GM18505 (cell line): ENCODE results near the gene PLAU.

Experiments
- ATAC-seq: cut with Tn5 transposase; IDR thresholded peaks from one replicate; pipeline ENCODE4 v1.9.1; 2021; ENCODE audit not compliant: unreplicated experiment
- POLR2A ChIP-seq: IDR thresholded peaks from 4 replicates; pipeline ENCODE4 v1.6.1; 2011; ENCODE audit warnings: borderline replicate concordance; ENCODE audit not compliant: insufficient read depth, insufficient read length; ENCODE audit errors: extremely low read depth

Gene PLAU

DNA sequence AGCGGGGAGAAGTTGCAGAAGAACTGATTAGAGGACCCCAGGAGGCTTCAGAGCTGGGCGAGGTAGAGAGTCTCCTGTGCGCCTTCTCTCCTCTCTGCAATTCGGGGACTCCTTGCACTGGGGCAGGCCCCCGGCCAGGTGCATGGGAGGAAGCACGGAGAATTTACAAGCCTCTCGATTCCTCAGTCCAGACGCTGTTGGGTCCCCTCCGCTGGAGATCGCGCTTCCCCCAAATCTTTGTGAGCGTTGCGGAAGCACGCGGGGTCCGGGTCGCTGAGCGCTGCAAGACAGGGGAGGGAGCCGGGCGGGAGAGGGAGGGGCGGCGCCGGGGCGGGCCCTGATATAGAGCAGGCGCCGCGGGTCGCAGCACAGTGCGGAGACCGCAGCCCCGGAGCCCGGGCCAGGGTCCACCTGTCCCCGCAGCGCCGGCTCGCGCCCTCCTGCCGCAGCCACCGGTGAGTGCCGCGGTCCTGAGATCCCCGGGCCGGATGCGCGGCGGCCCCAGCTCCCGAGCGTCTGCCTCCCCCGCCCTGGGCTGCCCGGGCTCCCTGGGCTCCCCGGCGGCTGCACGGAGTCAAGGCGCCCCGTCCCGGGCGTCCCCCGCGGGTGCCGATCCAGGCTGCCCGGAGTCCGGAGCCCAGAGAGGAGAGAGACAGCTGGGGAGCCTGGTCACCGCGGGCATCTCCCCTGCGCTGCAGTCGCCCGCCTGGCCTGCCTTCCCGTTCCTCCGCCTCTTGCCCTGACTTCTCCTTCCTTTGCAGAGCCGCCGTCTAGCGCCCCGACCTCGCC, at the start of gene PLAU:
TSS of gene PLAU (plus strand) at position 369 of the 789 bp plus-strand sequence. CDS start 424 bp downstream, outside the sequence.
- ATAC-seq, result peak; percentile 40

DNA sequence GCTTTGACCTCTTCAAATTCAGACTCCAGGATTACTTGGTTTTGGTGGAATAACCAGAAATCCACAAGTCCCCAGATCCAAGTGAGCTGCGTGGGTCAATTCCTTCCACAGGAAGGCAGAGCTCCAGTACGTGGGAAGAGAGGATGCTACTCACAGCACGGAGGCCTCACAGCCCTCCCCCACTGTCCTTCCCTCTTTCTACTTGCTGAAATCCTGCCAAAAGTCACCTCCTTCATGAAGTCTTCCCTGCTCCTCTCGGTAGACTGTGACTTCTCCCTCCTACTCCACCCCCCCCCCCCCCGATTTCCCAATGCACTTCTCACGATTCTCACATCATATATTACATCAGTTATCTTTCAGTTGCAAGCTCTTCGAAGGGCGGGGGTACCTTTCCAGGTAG, 48.9 kb upstream of the PLAU start:
- no peak for TF ChIP-seq POLR2A
- no peak for ATAC-seq

More for the DNA sequence above, at the start of gene PLAU:
- no peak for TF ChIP-seq POLR2A

DNA sequence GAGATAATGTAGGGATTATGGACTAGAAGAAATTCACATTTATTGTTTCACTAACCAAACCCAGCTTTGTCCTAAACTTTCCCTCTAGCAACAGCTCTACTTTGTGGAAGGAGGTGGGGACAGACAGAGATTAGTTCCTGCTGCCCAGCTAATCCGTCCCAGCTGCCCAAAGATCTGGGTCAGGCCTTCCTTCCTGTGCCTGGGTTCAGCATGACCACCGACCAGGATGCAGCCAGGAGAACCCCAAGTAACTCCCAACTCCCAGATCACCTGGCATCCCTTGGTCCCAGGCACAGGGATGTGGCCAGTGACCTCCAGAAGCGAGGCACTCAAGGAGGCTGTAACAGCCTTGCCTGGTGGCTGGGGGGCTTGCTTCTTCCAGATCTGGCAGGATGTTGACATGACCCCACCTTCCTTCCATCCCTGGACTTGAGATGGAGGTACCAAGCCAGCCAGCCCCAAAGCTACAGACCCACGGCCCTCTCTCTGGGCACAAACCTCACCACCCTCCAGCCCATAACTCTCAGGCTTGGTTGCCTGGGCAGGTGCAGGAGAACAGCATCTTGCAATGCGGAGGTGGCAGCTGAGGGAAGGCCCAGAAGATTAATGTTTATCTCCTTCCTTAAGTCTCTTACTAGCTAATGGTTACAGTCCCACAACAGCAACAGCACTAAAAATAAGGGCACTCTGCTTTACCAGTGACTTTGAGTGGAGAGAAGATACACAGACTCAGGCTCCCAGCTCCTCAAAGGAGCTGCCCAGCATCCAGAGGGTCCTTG, 47.7 kb upstream of the PLAU start:
- ATAC-seq, result no peak

DNA sequence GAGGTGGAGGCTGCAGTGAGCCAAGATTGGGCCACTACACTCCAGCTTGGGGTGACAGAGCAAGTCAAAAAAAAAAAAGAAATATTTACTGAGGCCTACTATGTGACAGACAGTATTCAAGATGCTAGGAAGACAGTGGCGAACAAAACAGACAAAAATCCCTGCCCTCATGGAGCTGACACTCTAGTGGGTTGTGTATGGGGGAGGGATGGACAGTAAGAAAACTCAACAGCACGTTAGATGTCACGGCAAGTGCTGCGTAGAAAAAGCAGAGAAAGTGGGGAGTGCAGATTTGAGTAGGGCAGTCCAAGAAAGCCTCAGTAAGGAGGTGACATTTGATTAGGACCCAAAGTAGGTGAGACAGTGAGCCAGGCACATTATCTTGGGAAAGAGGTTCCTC, 46.7 kb upstream of the PLAU start:
- no peak for ATAC-seq
- TF ChIP-seq POLR2A, result no peak

More for the DNA sequence above, 47.7 kb upstream of the PLAU start:
- no peak for TF ChIP-seq POLR2A

DNA sequence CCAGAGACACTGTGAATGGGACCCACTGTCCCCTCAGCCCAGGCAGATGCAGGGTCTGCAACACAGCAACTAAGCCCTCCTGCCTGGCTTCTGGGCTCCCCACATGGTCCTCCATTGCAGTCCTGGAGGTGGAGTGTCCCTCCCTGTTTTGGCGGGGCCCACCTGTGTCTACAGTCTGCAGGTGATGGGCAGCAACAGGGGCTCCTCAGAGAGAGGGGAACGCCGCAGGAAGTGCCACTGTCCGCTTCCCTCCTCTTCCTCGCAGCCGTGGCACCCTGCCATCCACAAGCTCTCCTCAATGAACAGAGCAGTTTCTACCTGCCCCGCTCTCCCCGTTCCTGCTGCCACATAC, 45.8 kb upstream of the PLAU start:
- no peak for ATAC-seq
- no peak for TF ChIP-seq POLR2A

DNA sequence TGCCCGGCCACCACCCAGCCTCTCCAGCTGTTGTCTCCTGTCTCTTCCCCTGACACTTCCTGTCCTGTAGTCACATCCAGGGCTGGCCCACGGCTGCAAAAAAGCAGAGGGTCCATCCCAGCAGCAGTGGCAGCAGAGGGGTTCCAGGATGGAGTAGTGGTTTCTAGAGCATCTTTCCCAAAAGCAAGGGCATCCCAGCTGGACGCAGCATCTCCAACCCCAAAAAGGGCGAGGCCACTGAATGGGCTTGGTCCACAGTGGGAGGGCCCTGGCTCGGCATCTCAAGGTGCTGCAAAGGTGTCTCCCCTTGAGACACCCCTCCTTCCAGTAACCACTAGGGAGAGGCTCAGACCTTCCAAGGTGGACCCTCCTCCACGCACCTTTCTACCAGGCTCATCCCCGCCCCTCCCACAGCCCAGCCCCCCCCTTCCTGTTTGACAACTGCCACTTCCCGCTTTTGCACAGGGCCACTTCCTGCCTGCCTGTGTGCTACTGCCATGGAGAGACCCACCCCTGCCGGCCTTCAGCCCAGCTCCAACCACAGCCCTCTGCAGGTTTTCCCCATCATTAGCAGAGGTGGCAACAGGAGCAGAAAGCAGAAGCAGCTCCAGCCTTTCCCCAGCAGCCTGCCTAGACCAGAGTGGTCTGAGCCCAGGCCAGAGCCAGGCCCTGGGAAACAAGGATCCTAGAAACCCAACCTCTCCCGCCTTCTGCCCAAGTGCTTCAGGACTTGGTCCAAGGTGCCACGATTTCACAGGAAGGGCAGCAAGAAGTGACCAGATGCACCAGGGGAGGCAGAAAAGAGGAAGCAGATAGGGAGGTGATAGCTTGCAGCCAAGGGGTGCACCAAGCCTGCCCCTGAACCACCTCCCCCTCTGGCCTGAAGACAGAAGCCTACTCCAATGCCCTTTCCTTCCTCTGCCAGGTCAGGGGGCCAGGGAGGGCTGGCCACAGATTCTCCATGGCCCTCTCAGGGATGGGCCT, 45.2 kb upstream of the PLAU start:
- peak; percentile 70 for ATAC-seq
- peak; percentile 43 for TF ChIP-seq POLR2A

DNA sequence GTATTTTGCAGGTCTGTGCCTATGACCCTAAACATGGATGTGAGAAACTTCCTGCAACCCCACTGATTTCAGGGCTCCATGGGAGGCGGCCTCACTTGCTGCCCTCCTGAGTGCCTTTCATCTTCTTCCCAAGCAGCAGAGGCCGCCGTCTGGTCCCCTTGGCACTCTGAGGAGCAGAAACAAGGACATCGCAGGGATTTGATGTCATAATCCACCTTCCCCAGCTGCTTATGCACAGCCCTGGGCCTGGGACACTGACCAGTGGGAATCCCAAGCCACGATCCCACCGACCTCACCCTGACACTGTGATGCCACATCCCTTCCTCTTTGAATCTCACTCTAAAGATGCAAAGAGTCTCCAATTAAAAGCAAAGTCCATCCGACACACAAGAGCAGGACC, 44.3 kb upstream of the PLAU start:
- ATAC-seq, result no peak
- TF ChIP-seq POLR2A, result no peak

DNA sequence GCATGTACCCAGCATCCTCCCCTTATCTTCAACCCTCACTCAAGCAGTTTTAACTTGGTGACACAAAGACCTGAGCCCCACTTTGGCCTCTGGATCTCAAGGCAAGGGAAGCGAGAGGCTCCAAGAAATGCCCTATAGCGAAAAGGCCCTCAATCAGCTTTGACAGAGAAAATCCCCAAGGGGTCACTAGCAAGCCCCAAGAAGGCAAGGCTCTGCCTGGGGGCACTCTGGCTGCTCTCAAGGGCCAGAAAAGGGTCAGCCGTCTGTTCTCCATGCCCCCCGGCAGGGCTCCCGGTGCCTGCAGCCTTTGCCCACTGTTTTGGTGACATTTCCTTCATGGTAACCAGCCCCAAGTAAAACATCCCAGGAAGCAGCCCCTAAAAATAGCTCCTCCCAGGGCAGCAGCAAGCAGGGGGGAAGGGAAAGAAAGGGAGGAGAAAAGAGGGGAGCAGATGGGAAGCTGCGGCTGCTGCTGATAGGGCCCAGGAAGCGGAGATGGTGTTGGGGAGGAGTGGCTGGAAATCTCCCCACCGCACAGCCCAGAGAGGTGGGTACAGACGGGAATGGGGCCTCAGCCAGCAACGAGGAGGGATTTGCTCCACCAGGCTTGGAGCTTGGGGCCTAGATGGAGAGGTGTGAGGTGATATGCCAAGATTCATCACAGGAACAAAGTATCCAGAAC, 43.7 kb upstream of the PLAU start:
- ATAC-seq, result no peak
- TF ChIP-seq POLR2A, result no peak

DNA sequence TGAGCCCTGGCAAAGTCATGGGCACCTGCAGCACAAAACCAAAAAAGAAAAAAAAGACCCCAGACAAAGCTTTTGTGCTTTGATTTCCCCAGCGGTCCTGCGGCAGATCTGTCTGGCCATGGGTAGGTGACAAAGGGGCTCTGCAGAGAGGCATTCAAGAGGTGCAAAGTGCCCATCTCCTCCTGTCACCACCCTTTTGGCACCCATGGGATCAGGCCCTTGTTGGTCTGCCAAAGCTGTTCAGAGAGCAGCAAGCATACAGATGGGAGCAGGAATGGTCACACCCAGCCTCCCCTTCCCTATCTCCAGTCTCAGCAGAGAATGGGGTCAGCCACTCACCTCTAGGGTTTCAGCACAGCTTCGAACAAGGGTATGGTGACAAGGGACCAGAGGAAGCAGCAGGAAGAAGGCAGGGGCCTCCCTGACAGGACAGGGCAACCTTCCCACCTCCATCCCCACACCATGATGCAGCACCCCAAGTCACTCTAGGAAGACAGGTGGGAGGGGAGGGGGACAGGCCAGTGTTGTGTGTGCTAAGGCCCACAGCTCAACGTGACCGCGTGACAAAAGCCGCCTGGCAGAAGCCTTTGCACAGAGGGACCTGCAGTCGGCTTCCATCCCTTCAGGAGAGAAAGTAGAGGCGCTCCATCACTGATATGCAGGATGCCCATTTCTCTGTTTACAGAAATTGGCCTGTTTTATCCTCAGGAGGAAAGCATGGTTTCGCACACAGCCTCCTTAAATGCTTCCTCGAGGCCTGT, 42.9 kb upstream of the PLAU start:
- ATAC-seq, result no peak
- TF ChIP-seq POLR2A, result no peak

DNA sequence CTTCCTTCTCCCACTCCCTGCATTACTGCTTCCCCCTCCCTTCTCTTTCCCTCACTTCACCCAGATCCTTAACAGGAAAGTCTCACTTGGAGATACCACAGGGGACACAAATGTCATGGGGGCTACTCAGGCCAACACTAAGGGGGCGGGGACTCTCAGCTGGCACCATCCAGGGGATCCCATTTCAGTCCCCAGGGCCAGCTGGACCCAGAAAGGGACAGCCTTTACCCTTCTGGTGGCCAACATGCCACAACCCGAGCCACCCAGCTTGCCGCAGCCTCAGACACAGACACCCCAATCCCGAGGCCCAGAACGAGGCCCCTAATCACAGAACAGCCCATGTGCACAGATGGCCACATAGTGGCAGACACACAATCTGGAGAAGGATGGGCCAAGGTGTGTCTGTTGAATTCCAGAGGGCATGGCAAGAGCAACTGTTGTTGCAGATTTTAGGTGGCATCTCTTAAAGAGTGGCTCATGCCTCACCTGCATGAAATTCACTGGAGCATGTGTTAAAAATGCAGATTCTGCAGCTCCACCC, 42.2 kb upstream of the PLAU start:
- ATAC-seq, result no peak
- no peak for TF ChIP-seq POLR2A

DNA sequence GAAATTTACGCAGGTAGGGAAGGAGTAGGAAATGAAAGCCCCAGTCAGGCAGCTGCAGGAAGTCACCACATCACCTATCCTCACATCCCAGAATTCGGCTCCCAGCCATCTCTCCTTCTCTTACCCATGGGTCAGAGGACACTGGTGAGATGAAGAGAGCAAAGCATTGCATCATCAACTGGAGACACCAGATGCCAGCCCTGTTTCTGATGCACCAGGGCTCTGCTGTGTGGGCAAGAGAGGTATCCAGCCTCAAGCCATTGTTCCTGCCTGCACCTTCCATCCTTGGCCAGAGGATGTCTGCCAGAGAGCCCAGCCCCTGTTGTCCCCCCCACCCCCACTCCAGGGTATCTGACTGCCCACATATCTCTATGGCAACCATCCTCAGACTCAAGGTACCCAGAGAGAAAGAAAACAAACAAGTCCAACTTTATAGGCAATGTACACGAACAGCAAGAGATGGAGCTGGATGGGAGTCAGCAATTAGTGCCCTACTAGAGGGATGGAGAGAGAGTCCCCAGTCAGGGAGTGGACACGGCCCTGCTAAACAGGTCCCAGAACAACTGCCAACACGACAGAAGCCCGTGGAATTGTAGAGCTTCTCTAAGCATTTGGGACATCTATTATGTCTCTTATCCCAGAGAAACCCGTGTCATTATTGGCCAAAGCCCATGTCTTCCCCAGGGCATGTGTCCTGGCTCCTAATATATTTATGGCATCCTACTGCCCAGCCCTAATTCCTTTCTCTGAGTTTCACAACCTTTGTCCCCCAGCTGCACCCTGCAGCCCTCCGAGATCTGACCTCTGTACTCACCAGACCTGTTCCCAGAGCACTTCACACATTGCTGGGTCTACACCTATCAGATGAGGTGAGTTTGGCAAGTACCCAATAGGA, 39.4 kb upstream of the PLAU start:
- no peak for ATAC-seq
- no peak for TF ChIP-seq POLR2A

DNA sequence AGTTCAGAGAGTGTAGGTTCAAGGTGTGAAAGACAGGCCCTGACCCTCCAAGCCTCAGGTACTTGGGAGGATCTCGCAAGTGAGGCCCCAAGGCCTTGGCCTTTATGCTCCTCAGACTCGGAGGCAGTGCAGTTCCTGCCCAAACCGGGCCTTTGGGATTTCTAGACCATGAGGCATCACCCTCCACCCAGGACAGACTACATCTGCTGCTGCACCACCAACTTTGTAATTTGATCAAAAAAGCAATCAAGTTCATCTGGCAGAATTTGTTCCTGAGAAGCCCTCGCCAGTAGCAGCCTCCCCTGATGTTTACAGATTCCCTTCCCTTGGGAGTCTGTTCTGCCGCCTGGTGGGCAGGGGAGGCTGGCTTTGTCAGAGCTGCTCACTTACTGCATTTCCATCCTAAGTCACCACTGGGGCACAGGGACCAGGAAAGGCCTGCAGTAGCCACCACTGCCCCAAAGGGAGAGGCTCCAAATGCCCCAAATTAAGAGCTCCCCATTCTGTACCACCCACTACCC, 38.7 kb upstream of the PLAU start:
- ATAC-seq, result no peak

More for the DNA sequence above, 38.7 kb upstream of the PLAU start:
- no peak for TF ChIP-seq POLR2A
